Peyer's patch (tissue), 4 donors: ENCODE results near the gene IKZF4. TPM values are rescaled to one million over a fixed set of nuclear protein-coding genes. Genes with fewer than 3 reads are reported as not detected.

Source experiments
- DNase-seq, 3 donors: peaks; one replicate each; pipeline ENCODE4 v3.0.0-alpha.2; 2017 to 2019
- H3K27ac ChIP-seq, 4 donors: fragments of 200-600 bp; sonication (generic); one replicate each; pipeline ENCODE4 v1.5.1; 2016 to 2019
- H3K27me3 ChIP-seq, 2 donors: fragments of 200-600 bp; sonication (generic); one replicate each; pipeline ENCODE4 v1.5.1; 2019
- H3K36me3 ChIP-seq, 3 donors: fragments of 200-600 bp; sonication (generic); one replicate each; pipeline ENCODE4 v1.5.1; 2016 to 2019
- H3K4me1 ChIP-seq, 4 donors: fragments of 200-600 bp; sonication (generic); one replicate each; pipeline ENCODE4 v1.5.1; 2016 to 2019
- H3K4me3 ChIP-seq, 4 donors: fragments of 200-600 bp; sonication (generic); 1 replicate in 3 of 4; 2 replicates in 1 of 4; pipeline ENCODE4 v1.5.1; 2016 to 2019; ENCODE audit warnings: mild to moderate bottlenecking in 1 of 4
- H3K9me3 ChIP-seq, 4 donors: fragments of 200-600 bp; sonication (generic); one replicate each; pipeline ENCODE4 v1.5.1; 2016 to 2019; ENCODE audit warnings: mild to moderate bottlenecking in 1 of 4
- POLR2A ChIP-seq, 2 donors: fragments of 450-650 bp; IDR thresholded peaks; one replicate each; pipeline ENCODE4 v1.5.1; 2017; ENCODE audit warnings: antibody characterized with exemption in 2 of 2, mild to moderate bottlenecking in 2 of 2, moderate library complexity in 2 of 2
- total RNA-seq, 4 donors: library from RNA; depleted of rRNA; stranded (reverse); fragments of >200 nt; gene quantifications; one replicate each; pipeline ENCODE4 v1.1.0, GENCODE V29; 2016
- TF ChIP-seq, protein P1 (sequence below), 6 experiments: fragments of 450-650 bp in 4 of 6; fragments of 200-600 bp in 2 of 6; sonication (generic) in 1 of 6; IDR thresholded peaks; one replicate each; pipeline ENCODE4 v1.5.1; 2017 to 2019; ENCODE audit warnings: antibody characterized with exemption in 6 of 6, mild to moderate bottlenecking in 3 of 6, moderate library complexity in 1 of 6

IKZF4 gene
- total RNA-seq, 4 donors from 2014 or later = 2.8 to 7.4 (median 3.6) TPM

DNA sequence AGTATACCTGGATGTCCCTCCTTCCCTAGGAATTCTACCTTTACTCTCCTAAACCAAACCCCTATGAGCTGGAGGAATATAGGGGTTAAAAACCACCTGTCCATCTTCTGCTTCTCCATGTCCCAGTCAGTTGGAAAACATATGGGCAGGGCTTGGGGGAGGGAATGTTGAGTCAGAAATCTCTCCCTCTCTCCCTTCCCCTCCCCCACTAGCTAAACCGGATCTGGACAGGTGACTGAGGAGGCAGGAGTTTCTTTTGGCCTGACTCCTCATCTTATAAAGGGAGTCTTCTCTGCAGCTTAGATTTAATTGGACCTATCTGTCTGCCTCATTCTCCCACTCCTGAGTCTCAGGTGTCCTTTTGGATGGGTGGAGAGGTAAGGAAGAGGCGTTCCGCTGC lies 65.3 kb downstream of the IKZF4 start:
- Histone ChIP-seq H3K27ac (peak overlapping the region in 1 of 4 donors; percentile 22), H3K4me3 (no peak overlapping the region), H3K27me3 (no peaks in the 10 kb centered on the region), H3K36me3 (peaks cover 0 to 68% (median 0%) of the 10 kb centered on the region in 3 donors), H3K4me1 (peaks cover 0 to 30% (median 0%) of the 10 kb centered on the region in 4 donors), H3K9me3 (no peaks in the 10 kb centered on the region)
- DNase-seq = no peak
- TF ChIP-seq, protein P1, sequence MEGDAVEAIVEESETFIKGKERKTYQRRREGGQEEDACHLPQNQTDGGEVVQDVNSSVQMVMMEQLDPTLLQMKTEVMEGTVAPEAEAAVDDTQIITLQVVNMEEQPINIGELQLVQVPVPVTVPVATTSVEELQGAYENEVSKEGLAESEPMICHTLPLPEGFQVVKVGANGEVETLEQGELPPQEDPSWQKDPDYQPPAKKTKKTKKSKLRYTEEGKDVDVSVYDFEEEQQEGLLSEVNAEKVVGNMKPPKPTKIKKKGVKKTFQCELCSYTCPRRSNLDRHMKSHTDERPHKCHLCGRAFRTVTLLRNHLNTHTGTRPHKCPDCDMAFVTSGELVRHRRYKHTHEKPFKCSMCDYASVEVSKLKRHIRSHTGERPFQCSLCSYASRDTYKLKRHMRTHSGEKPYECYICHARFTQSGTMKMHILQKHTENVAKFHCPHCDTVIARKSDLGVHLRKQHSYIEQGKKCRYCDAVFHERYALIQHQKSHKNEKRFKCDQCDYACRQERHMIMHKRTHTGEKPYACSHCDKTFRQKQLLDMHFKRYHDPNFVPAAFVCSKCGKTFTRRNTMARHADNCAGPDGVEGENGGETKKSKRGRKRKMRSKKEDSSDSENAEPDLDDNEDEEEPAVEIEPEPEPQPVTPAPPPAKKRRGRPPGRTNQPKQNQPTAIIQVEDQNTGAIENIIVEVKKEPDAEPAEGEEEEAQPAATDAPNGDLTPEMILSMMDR (IDR thresholded peaks at IDR 0.05) = no peak
- no peak for TF ChIP-seq POLR2A (IDR thresholded peaks at IDR 0.05)

DNA sequence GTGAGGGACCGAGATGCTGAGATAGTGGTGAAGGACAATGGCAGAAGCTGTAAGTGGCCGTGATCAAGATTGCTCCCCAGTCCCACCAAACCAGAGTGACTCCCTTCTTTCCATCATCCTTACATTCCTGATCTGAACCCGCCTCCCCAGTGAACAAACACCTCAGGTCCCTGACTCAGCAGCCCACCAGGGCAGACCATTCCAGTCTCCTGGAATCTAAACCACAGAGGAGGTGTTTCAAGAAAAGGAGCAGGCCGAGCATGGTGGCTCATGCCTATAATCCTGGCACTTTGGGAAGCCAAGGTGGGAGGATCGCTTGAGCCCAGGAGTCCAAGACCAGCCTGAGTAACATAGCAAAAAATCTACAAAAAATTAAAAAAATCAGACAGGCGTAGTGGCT lies 65.8 kb downstream of the IKZF4 start:
- Histone ChIP-seq H3K27ac (peak overlapping the region in 1 of 4 donors; percentile 22), H3K27me3 (no peaks in the 10 kb centered on the region), H3K9me3 (no peaks in the 10 kb centered on the region), H3K36me3 (peaks cover 0 to 72% (median 0%) of the 10 kb centered on the region in 3 donors), H3K4me3 (no peak overlapping the region), H3K4me1 (peaks cover 0 to 30% (median 0%) of the 10 kb centered on the region in 4 donors)
- no peak for TF ChIP-seq POLR2A (IDR thresholded peaks at IDR 0.05)
- TF ChIP-seq, protein P1 (IDR thresholded peaks at IDR 0.05) = no peak
- no peak for DNase-seq

GRCh38 chr12:56087220-56087619 lies 66.4 kb downstream of the IKZF4 start:
- H3K4me3 ChIP-seq = no peak overlapping the region
- no peaks in the 10 kb centered on the region for H3K9me3 ChIP-seq
- DNase-seq = peak in 2 of 3 donors; percentile 79 to 84
- peak overlapping the region in 2 of 4 donors; percentile 18 to 49 for H3K27ac ChIP-seq
- peaks cover 0 to 30% (median 0%) of the 10 kb centered on the region in 4 donors for H3K4me1 ChIP-seq
- TF ChIP-seq, protein P1 (IDR thresholded peaks at IDR 0.05) = no peak
- TF ChIP-seq POLR2A (IDR thresholded peaks at IDR 0.05) = no peak
- no peaks in the 10 kb centered on the region for H3K27me3 ChIP-seq
- peaks cover 0 to 76% (median 0%) of the 10 kb centered on the region in 3 donors for H3K36me3 ChIP-seq

Other genes starting within 250 kb of the IKZF4 start
- gene SARNP, start 203.3 kb upstream of the IKZF4 start, total RNA-seq = 10 to 100 TPM; 21.9 to 60.2 (median 44.9) TPM
- gene ORMDL2, start 203.0 kb upstream of the IKZF4 start, total RNA-seq = 10 to 100 TPM in 3 of 4 donors, 1 to 10 TPM in 1; 5.0 to 31.2 (median 24.2) TPM
- 10 to 100 TPM; 35.4 to 43.4 (median 43.0) TPM for gene DNAJC14, start 191.5 kb upstream of the IKZF4 start, total RNA-seq
- 10 to 100 TPM in 1 of 4 donors, 1 to 10 TPM in 3; 3.3 to 44.6 (median 5.2) TPM for gene MMP19, start 178.1 kb upstream of the IKZF4 start, total RNA-seq
- 10 to 100 TPM; 49.1 to 63.7 (median 52.4) TPM for gene PYM1, start 93.1 kb upstream of the IKZF4 start, total RNA-seq
- gene DGKA, start 89.9 kb upstream of the IKZF4 start, total RNA-seq = 100 to 1,000 TPM; 181 to 447 (median 331) TPM
- 1 to 10 TPM; 2.5 to 10.0 (median 3.0) TPM for gene PMEL, start 55.0 kb upstream of the IKZF4 start, total RNA-seq
- 10 to 100 TPM in 3 of 4 donors, 1 to 10 TPM in 1; 7.7 to 55.3 (median 13.4) TPM for gene CDK2, start 54.2 kb upstream of the IKZF4 start, total RNA-seq
- gene RAB5B, start 47.0 kb upstream of the IKZF4 start, total RNA-seq = 10 to 100 TPM; 70.7 to 96.6 (median 84.2) TPM
- 10 to 100 TPM; 16.5 to 38.9 (median 27.0) TPM for gene SUOX, start 23.8 kb upstream of the IKZF4 start, total RNA-seq
- 1,000 to 10,000 TPM in 1 of 4 donors, 100 to 1,000 TPM in 3; 564 to 1,937 (median 779) TPM for gene RPS26, start 20.9 kb downstream of the IKZF4 start, total RNA-seq
- 100 to 1,000 TPM in 3 of 4 donors, 10 to 100 TPM in 1; 61.9 to 532 (median 451) TPM for gene ERBB3, start 59.1 kb downstream of the IKZF4 start, total RNA-seq
- 100 to 1,000 TPM in 1 of 4 donors, 10 to 100 TPM in 3; 34.3 to 221 (median 48.7) TPM for gene PA2G4, start 83.5 kb downstream of the IKZF4 start, total RNA-seq
- 1,000 to 10,000 TPM; 1,852 to 2,996 (median 2,194) TPM for gene RPL41, start 95.6 kb downstream of the IKZF4 start, total RNA-seq
- 1 to 10 TPM; 2.0 to 5.5 (median 3.8) TPM for gene ZC3H10, start 97.2 kb downstream of the IKZF4 start, total RNA-seq
- 10 to 100 TPM; 36.3 to 62.7 (median 53.2) TPM for gene ESYT1, start 107.2 kb downstream of the IKZF4 start, total RNA-seq
- 10 to 100 TPM; 16.0 to 46.2 (median 21.3) TPM for gene MYL6B, start 131.5 kb downstream of the IKZF4 start, total RNA-seq
- 1,000 to 10,000 TPM; 1,247 to 1,872 (median 1,541) TPM for gene MYL6, start 137.3 kb downstream of the IKZF4 start, total RNA-seq
- 100 to 1,000 TPM in 3 of 4 donors, 10 to 100 TPM in 1; 85.6 to 299 (median 139) TPM for gene SMARCC2, start 168.4 kb downstream of the IKZF4 start, total RNA-seq
- 10 to 100 TPM; 23.8 to 52.0 (median 37.6) TPM for gene RNF41, start 200.9 kb downstream of the IKZF4 start, total RNA-seq
- 10 to 100 TPM; 15.3 to 25.3 (median 23.5) TPM for gene NABP2, start 203.3 kb downstream of the IKZF4 start, total RNA-seq
- gene SLC39A5, start 209.0 kb downstream of the IKZF4 start, total RNA-seq = 100 to 1,000 TPM in 3 of 4 donors, 10 to 100 TPM in 1; 96.6 to 950 (median 626) TPM
- 10 to 100 TPM; 30.5 to 48.7 (median 36.6) TPM for gene ANKRD52, start 237.3 kb downstream of the IKZF4 start, total RNA-seq
- gene COQ10A, start 245.9 kb downstream of the IKZF4 start, total RNA-seq = 10 to 100 TPM in 2 of 4 donors, 1 to 10 TPM in 2; 9.1 to 14.8 (median 11.8) TPM